A204.1 (cell line): ENCODE measurements around the gene DOCK4.

ENCODE experiments used
- FAIRE-seq: peaks from 2 replicates; lab custom pipeline; 2012; peaks lifted over from hg19 to GRCh38; lab: Jason Lieb, UNC

DOCK4 gene

DNA sequence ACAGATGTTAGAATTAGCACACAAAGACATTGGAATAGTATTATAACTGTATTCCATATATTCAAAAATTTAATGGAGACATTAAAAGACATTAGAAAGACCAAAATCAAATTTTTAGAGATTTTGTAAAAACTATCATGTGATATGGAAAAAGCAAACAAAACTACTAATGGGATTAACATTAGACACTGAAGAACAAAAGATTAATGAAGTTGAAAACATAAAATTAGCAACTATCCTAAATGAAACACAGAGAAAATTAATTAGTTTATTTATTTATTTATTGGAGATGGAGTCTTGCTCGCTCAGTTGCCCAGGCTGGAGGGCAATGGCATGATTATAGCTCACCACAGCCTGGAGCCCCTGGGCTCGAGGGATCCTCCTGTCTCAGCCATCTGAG is 158.8 kb downstream of the DOCK4 start:
- FAIRE-seq, result no peak

DNA sequence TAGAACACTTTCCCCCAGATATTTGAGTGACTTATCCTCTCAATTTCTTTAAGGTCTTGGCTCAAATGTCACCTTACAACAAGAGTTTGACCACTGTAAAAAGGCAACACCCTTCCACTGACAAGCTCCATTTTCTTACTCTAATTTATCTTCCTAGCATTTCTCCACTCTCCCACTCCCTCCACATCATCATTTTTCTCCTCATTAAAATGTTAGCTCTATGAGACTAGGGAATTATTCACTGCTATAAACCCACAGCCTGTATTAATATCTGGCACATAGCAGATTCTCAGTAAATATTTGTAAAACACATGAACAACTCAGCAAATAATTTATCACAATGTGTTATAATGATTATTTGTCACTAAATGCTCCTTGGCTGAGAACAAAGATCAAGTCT is 161.0 kb downstream of the DOCK4 start:
- no peak for FAIRE-seq

DNA sequence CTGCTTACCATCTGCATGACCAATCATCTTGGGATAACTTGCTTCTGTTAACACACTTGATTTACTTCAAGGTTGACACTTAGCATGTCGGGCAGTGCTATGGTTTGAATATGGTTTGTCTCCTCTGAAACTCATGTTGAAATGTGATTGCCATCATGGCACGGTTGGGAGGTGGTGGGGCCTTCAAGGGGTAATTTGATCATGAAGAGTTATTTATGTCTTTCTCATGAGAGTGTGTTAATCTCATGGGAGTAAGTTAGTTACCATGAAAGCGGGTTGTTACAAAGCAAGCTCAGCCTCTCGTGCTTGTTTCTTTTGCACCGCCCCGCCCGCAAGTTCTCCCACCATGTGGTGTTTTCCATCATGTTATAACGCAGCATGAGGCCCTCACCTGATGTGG is 163.6 kb downstream of the DOCK4 start:
- FAIRE-seq, result no peak

DNA sequence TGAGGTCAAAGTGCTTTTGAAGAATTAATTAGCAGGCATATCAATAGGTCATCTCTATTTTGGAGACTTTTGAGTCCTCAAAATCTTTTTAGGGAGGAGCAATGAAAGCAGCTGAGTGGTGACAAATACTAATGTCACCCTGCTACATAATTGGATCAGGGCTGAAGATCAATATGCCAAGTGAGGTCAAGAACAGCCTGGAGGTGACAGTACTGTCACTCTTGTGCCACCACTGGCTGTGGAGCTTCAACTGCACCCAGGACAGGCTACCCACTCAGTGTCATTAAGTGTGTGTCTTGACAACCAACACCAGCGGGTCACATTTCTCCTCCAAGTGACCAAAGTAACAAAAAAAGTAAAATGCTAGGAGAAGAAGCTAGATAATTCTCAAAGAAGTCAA is 167.8 kb downstream of the DOCK4 start:
- no peak for FAIRE-seq

DNA sequence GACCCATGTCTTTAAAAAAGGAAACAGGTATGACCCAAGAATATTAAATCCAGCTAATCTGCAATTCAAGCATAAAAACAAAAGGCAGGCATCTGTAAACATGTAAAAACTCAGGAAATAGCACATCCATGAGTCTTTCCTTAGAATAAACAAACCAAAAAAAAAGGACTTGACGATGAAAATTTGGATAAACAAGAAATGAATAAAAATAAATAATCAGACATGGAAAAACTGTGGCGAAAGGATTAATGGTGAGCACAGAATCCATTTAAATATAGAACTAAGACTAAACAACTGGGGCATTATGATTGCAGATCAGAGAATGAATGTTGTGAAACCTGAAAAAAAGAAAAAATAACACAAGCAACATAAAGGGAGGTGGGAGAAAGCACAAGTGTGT is 170.1 kb downstream of the DOCK4 start:
- FAIRE-seq, result no peak

DNA sequence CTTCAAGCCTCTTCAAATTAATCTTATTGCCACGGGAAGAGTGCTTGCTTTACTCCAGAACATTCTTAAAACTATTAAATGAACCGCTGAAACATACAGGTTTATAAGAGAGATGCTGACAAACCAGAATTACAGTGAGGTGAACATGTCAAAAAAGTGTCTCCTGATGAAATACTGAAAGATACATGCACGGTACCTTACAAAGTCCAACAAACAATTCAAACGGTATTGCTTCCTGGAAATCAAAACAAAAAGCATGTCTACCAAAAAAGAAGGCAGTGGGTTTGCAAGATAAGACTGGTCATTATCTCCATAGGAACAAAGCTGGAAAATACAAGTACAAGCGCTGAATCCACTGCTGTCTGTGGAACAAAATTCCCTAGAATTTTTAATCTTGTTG is 174.5 kb downstream of the DOCK4 start:
- FAIRE-seq, result no peak

DNA sequence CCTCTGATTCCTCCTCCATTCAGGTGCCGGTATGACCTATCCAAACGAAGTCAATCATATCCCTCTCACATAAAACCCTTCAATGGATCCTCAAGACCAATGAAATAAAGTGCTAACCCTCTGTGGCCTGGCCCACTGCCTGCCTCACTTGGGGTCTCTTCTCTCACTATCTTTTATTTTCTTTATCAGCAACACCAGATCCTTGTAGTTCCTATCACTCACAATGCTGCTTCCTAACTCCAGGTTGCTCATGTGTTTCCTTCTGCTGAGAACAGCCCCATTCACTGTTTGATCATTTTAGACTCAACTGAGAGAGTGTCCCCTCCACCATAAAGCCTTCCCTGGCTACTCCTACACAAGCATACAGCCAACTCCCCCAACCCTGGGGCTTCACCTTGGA is 180.6 kb downstream of the DOCK4 start:
- FAIRE-seq, result no peak

DNA sequence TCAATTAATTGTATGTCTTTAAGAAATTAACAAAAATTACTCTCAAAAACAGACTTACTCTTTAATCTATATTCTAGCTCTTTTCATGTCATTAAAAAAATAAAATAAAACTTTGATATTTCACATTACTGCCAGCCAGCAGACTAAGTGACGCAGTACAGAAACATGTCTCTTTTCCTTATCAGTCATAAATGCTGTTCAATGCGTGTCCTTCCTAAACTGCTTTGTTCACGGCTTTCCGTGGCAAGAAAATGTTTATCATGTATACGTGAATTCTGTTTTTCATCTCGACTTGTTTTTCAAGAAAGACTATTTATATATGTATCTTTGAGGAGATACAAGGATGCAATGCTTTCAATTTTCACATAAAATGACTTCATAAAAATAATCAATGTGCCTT is 182.4 kb downstream of the DOCK4 start:
- FAIRE-seq, result no peak

DNA sequence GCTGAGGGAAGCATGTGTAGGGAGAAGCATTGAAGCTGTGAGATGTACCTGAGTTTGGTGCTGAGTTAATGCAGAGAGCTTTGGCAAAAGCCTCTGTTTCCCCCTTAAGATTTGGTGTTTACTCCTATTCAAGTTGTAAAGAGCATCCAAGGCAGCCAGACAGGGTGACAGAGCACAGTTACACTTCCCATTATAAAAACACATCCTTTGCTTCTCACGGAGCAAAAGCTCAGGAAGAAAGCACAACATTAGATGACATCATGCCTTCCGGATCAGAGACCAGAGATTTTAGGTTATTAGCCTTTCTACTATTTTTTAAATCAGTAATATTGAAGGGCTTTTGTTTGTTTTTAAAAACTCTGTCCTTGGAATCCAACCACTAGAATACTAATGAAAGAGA is 182.9 kb downstream of the DOCK4 start:
- FAIRE-seq, result no peak

DNA sequence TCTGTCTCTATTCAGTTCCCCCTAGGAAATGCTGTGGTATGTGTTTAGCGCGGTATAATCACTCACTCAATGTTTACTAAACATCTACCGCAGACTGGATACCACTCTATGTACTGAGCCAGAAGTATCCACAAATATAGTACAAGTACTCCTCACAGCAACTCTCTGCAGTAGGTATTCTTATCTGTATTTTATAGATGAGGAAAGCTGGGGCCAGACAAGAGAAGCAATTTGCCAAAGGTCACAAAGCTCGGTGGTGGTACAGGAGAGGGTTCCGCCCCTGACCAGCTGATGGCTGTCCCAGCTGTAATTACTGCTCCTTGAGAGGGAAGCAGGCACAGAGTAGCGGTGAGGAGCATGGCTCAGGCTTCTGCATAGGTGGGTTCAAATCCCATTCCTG is 184.1 kb downstream of the DOCK4 start:
- FAIRE-seq, result no peak

DNA sequence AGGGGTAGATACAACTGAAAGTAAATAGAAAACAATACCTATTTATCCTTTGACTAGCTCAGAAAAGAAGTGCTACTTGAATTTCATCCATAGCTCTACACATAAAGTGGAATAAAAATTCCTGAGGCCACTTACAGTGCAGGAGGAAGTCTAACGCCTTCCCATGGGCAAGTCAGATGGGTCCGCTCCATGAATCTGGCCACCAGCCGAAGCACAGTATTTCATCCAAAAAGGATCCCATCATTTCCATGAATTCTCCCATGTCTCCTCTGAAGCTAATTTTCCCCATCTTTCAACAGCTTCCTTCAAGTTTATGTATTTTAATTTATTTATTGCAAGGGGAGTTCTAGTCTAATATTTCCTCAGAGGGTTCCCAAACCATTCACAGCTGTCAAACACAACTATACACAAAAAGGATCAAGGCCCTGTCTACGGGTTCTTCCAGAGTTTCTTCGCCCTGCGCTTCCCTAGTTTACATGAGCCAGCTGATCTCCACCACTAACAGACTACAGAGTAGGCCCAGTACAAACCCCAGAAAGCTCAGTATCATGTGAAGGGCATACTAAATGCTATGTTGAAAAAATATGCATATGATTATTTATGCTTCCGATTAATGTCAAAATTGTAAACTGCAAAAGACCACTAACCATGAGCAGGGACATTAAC is 184.7 kb downstream of the DOCK4 start:
- FAIRE-seq, result no peak

DNA sequence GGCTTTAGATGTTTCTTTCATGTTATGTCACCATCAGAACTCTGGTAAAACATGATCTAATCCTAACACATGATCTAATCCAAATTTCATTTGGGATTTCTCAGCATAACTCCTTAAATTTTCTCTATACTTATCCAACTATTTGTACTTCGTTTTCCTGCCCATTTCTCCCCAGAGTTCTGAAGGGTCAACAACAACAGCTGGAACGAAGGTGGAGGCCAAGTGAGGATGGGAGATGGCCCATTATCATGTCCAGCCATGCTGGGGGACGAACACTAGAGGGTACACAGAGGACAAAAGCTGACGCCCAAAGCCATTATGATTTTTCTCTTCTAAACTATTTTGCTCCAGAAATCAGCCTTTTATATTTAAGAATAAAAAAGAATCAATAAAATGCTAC is 185.4 kb downstream of the DOCK4 start:
- FAIRE-seq, result no peak

DNA sequence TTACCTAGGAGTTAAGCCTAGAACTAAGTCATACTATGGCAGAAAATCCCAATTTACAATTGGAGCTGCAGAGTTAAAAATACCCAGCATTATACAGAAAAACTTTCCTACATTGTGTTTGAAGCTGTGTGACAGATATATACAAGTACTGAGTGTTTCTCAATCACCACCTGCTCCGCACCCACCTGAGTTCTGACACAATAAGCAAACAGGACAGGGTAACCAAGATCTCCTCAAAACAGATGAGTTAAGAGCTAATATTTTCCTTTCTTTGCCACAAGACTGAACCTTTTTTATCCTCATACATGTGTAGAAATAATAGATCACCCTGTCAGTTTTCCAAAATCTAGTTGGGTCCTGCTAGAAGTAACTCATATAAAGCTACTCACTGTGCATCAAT is 186.3 kb downstream of the DOCK4 start:
- FAIRE-seq, result no peak

DNA sequence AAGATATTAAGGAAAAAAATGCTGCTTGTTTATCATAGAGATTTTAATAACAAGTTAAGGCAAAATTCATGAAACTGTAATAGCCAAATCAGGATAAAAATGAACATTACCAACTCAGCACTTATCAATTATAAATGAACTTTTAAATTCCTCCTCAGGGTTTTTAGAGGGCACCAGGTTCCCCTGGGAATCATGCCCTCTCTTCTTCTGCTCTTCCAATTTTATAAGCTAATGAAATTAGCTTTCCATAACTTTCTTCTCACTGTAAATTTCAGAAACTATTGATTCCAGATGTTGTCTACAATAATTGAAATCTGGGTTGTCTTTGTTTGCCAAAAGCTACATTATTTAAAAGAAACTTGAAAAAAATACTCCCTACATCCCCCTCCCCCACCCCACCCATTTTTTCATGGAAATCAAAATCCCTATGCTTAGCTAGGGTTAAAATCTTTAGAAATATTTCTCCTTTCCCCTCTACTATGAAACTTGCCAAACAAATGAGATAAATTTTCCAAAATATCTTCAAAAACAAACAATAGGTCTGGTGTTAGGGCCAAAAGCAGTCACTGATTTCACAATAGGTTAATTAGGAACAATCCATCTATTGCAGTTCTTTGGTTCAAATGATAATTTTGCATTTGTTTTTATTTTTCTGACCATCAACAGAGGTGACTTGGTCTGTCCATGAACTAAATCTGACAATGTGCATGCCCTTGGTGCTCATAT is 187.7 kb downstream of the DOCK4 start:
- FAIRE-seq, result no peak

DNA sequence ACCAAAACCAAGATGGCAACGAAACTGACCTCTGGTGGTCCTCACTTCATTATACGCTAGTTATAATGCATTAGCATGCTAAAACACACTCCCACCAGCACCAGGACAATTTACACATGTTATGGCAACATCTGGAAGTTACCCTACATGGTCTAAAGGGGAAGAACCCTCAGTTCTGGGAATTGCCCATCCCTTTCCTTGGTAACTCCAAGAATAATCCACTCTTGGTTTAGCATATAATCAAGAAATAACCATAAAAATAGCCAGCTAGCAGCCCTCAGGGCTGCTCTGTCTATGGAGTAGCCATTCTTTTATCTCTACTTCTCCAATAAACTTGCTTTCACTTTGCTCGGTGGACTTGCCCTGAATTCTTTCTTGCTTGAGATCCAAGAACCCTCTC is 191.1 kb downstream of the DOCK4 start:
- FAIRE-seq, result no peak

DNA sequence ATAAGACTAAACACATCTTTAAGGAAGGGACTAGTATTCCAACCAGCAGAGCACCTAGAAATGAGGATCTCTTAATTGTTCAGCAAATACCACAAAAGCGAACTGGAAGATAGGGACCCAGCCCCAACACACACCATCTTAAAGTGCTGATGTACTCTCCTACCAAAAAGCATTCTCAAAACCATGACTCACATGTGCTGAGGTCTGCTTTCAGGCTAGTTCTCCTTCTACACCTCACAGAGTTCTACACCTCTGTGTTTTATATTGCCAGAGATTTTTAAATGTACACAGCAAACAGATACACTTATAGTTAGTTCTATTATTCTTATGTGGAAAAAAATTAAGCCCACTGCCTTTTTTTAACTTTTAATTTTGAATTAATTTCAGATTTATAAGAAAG is 191.9 kb downstream of the DOCK4 start:
- no peak for FAIRE-seq

DNA sequence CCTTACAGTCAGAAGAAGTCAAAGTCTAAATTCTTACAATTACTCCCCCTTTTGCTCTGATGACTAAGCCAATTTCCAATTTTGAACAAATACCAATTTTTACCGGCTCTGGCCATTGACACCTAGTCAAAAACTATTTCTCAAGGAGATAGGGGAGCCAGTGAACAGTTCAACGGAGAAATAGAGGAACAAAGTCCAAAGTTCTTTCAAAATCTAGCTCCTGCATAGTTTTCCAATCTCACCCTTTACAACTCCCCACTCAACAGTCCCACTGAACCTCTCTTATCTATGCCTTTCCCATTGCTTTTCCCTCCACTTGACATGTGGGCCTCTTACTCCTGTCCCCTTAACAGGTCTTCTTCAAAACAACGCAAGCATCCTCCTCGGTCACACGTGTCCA is 192.9 kb downstream of the DOCK4 start:
- FAIRE-seq, result no peak

DNA sequence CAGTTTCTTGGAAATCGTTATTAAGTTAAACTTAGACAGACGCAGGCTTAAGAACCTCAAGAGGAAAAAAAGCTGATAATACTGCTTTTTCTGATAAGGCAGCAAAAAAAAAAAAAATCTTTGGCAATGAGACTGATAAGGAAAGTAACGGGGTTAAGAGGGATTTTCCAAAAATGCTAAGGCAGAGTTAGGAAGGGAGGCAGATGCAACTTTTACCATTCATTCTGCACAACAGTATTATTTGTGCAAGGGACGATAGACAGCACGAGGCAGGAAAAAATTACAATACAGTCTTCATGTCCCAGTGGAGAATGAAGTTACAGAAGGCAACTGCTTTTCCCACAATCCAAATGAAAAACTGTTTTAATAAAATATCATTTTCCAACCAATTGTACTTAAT is 194.0 kb downstream of the DOCK4 start:
- FAIRE-seq, result no peak

DNA sequence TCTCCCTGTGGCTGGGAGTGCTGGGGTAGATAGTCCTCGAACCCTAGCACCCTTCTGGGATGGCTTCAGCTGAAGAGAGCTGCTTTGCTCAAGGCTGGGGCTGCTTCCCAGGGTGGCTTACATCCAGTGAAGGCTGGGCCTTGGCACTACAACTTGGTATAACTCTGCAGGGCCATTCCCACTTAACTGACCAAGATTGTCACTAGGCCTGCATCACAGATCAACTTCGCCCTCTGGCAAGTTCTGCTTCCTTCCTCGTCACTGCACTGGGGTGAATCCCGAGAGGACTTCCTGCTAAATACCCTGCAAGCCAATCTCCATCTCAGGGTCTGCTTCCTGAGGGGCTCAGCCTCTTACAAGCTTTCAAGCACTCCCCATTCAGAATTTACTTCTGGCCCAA is 195.2 kb downstream of the DOCK4 start:
- FAIRE-seq, result no peak

DNA sequence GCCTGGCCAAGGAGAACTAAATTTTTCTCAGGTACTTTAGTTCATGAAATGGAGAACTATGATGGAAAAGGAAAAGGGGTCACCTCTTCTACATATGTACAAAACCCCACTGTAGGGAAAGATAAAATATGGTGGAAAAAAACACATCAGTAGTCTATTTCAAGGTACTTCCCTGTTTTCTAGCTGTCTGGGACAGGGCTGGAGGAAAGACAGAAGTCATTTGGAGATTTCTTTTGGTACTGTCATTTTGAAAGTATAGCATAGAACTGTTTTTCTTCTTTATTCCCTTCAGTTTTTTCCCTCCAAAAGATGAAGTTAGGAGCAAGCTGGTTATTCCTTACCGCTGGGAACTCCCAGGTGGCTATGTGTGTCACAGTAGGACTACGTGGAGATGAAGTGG is 196.1 kb downstream of the DOCK4 start:
- no peak for FAIRE-seq

DNA sequence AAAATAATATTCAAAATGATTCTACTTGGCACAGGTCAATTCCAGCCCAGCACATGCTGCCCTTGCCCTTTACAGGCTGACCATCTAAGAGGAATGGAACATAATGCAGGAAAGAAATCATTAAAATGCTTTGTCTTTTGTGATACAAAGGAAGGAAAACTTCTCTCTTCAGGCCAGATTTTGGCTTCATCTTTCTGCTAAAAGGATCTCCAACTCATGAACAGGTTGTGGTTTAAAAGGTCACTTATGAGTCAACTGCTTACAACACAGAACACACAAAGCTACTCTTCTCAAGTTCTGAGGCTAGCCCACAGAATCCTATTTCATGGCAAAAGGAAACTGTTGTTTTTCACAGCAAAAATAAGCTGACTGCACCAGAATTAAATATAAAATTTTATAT is 197.1 kb downstream of the DOCK4 start:
- no peak for FAIRE-seq

DNA sequence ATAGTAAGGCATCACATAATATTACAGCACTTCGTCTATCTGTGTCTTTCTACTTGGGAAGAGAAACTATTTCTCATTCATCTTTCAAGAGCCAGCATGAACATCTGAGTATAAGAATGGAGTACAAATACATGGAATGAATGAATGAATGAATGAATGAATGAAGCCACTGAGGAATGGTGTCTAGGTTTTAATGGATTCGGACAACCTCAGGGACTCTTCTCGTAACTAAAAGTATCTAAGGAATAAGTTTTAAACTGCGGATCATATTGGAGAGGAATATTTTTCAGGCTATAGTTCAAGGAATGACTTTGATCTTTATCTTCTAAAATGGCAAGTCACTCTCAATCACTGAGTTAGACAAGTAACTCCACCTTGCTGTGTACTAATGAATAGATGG is 199.0 kb downstream of the DOCK4 start:
- FAIRE-seq, result no peak

DNA sequence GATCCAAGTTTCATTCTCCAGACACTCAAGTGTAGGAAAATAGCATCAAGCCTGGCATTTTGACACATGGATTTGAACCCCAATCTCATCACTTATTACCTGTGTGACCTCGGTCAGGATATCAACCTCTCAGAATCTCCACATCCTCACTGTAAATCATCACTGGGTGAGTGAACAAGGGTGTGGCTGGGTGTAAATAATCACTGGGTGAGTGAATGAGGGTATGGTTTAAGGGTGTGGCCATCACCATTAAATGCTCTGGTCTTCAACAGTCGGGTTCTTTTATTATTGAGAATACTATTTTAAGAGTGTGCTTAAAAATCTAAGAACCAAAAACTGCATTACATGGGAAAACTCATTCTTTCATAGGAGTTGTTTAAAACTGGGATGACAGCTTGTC is 200.1 kb downstream of the DOCK4 start:
- FAIRE-seq, result no peak

DNA sequence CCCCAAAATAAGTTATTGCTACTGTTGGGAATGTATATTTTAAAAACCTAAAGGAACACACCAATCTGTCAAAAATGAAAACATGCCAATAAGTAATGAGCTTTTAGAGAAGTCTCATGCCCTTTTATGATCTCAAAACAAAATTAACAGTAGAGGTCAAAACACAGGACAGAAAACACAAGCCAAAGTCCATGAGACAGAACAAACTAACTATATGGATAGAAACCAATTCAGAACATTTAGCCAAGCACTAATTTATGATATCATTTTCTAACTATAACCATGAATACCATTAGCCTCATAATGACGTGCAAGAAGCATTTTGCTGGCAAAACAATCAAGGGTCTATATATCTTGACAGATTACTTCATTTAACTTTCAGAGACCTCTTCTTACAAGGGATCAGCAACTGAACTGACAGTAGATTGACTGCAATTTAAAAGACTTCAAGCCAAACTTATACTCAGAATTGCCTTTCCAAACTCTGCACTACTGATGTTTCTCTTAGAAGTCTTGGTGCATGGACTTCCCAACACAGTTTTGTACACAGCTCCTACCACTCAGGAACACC is 200.9 kb downstream of the DOCK4 start:
- no peak for FAIRE-seq
